Measurements from ENCODE around the gene BAK1. TPM values are rescaled to one million over a fixed set of nuclear protein-coding genes. Genes with fewer than 3 reads are reported as not detected.

BAK1 gene
- total and polyA plus RNA-seq, 2 of the 13 experiments (the other 11 are each of a cell fraction or from before 2014, with no cell fraction given) = 15.0 to 23.8 TPM

DNA sequence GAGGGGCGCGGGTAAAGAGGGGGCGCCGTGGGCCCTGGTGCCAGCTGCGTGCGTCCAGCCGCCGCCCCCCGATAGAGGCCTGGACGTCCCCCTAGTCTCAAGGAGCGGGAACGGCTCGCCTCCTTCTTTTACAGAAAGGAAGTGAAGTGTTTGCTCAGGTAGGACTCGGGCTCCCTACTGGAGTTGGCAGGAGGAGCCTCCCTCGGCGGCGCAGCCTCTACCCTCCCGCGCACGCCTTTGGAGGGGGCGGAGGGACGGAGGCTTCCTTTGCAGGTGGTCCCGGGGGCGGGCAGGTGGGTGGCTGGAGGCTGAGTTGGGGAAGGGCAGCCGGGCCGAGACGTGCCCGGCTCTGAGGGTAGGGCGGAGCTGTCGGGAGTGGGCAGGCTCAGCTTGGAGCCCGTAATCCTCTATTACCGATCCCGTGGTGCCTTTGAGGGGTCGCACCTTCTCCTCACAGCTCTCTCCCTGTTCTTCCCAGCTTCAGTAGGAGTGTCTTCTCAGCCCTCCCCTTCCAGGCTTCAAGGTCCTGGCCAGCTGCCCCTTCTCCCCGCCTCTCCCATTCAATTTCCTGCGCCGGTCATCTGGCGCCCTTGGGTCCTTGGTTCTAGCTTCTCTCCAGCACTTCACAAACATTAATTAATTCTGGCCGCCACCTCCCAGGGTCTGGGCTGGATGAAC lies 41.8 kb upstream of the BAK1 start (continued):
- TF ChIP-seq, protein P1, sequence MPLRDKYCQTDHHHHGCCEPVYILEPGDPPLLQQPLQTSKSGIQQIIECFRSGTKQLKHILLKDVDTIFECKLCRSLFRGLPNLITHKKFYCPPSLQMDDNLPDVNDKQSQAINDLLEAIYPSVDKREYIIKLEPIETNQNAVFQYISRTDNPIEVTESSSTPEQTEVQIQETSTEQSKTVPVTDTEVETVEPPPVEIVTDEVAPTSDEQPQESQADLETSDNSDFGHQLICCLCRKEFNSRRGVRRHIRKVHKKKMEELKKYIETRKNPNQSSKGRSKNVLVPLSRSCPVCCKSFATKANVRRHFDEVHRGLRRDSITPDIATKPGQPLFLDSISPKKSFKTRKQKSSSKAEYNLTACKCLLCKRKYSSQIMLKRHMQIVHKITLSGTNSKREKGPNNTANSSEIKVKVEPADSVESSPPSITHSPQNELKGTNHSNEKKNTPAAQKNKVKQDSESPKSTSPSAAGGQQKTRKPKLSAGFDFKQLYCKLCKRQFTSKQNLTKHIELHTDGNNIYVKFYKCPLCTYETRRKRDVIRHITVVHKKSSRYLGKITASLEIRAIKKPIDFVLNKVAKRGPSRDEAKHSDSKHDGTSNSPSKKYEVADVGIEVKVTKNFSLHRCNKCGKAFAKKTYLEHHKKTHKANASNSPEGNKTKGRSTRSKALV (CRISPR knock-in tag; IDR thresholded peaks at IDR 0.05) = peak; percentile 62
- TF ChIP-seq ZMYM2 (CRISPR knock-in tag; IDR thresholded peaks at IDR 0.05) = 0 out of 2 replicates have a peak, but pooled peaks have one; percentile 17
- TF ChIP-seq, protein P2, sequence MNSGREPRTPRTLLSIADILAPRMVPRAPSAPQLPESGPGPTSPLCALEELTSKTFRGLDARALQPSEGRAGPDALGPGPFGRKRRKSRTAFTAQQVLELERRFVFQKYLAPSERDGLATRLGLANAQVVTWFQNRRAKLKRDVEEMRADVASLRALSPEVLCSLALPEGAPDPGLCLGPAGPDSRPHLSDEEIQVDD (CRISPR knock-in tag; IDR thresholded peaks at IDR 0.05; ENCODE audit: borderline replicate concordance) = no peak
- no peak for TF ChIP-seq ZNF644 (CRISPR knock-in tag; IDR thresholded peaks at IDR 0.05; ENCODE audit: low read depth)
- TF ChIP-seq ZNF543 (CRISPR knock-in tag; IDR thresholded peaks at IDR 0.05) = no peak
- TF ChIP-seq SP5 (CRISPR knock-in tag; IDR thresholded peaks at IDR 0.05; ENCODE audit: borderline replicate concordance, low read depth) = 0 out of 2 replicates have a peak, but pooled peaks have one; percentile 21
- TF ChIP-seq, protein P3, sequence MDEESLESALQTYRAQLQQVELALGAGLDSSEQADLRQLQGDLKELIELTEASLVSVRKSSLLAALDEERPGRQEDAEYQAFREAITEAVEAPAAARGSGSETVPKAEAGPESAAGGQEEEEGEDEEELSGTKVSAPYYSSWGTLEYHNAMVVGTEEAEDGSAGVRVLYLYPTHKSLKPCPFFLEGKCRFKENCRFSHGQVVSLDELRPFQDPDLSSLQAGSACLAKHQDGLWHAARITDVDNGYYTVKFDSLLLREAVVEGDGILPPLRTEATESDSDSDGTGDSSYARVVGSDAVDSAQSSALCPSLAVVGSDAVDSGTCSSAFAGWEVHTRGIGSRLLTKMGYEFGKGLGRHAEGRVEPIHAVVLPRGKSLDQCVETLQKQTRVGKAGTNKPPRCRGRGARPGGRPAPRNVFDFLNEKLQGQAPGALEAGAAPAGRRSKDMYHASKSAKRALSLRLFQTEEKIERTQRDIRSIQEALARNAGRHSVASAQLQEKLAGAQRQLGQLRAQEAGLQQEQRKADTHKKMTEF (CRISPR knock-in tag; IDR thresholded peaks at IDR 0.05) = peak; percentile 26; the same call in 1 of the 2 replicates
- 0 out of 2 replicates have a peak, but pooled peaks have one; percentile 3 for TF ChIP-seq TAF1 (CRISPR knock-in tag; IDR thresholded peaks at IDR 0.05)
- TF ChIP-seq, protein P4, sequence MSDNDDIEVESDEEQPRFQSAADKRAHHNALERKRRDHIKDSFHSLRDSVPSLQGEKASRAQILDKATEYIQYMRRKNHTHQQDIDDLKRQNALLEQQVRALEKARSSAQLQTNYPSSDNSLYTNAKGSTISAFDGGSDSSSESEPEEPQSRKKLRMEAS (IDR thresholded peaks at IDR 0.05) = peak; percentile 10; the same call in 1 of the 2 replicates
- peak; percentile 30; the same call in 1 of the 2 replicates for TF ChIP-seq KDM2A (CRISPR knock-in tag; IDR thresholded peaks at IDR 0.05; ENCODE audit: borderline replicate concordance, low read depth)
- peak; percentile 49; the same call in 1 of the 2 replicates for TF ChIP-seq GABPB1 (CRISPR knock-in tag; IDR thresholded peaks at IDR 0.05)
- TF ChIP-seq YEATS4 (CRISPR knock-in tag; IDR thresholded peaks at IDR 0.05; ENCODE audit: borderline replicate concordance) = 0 out of 2 replicates have a peak, but pooled peaks have one; percentile 11
- no peak for TF ChIP-seq ZNF235 (CRISPR knock-in tag; IDR thresholded peaks at IDR 0.05; ENCODE audit: borderline replicate concordance)
- TF ChIP-seq ZNF510 (CRISPR knock-in tag; IDR thresholded peaks at IDR 0.05; ENCODE audit: low read depth) = no peak
- no peak for TF ChIP-seq SMARCC2 (IDR thresholded peaks at IDR 0.05)
- no peak for TF ChIP-seq ZNF552 (CRISPR knock-in tag; IDR thresholded peaks at IDR 0.05; ENCODE audit: borderline replicate concordance)
- no peak for TF ChIP-seq KLF6 (CRISPR knock-in tag; IDR thresholded peaks at IDR 0.05)
- no peak for TF ChIP-seq CREM (IDR thresholded peaks at IDR 0.05)
- no peak for TF ChIP-seq CREM (CRISPR knock-in tag; IDR thresholded peaks at IDR 0.05)
- peak; percentile 31; the same call in 1 of the 2 replicates for TF ChIP-seq MTF2 (CRISPR knock-in tag; IDR thresholded peaks at IDR 0.05; ENCODE audit: borderline replicate concordance)
- TF ChIP-seq GTF3A (CRISPR knock-in tag; conservative IDR thresholded peaks at IDR 0.05) = no peak
- TF ChIP-seq, protein P5, sequence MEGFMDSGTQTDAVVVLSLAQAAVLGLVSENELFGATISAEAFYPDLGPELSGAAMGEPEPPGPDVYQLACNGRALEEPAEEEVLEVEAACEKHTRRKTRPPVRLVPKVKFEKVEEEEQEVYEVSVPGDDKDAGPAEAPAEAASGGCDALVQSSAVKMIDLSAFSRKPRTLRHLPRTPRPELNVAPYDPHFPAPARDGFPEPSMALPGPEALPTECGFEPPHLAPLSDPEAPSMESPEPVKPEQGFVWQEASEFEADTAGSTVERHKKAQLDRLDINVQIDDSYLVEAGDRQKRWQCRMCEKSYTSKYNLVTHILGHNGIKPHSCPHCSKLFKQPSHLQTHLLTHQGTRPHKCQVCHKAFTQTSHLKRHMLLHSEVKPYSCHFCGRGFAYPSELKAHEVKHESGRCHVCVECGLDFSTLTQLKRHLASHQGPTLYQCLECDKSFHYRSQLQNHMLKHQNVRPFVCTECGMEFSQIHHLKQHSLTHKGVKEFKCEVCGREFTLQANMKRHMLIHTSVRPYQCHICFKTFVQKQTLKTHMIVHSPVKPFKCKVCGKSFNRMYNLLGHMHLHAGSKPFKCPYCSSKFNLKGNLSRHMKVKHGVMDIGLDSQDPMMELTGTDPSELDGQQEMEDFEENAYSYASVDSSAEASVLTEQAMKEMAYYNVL (CRISPR knock-in tag; IDR thresholded peaks at IDR 0.05; ENCODE audit: borderline replicate concordance) = 0 out of 2 replicates have a peak, but pooled peaks have one; percentile 49

Measured in HepG2 (cell line).